Suprapubic skin (tissue), 3 donors: Measurements from ENCODE around the gene CR2.

ENCODE experiments used
- CTCF ChIP-seq, 2 donors: fragments of 200-600 bp in 1 of 2; fragments of 450-650 bp in 1 of 2; sonication (generic) in 1 of 2; IDR thresholded peaks; one replicate each; pipeline ENCODE4 v1.5.1; 2016 to 2019; ENCODE audit warnings: antibody characterized with exemption in 2 of 2, mild to moderate bottlenecking in 1 of 2, moderate library complexity in 1 of 2
- POLR2A ChIP-seq, 2 donors: fragments of 450-650 bp; IDR thresholded peaks; one replicate each; pipeline ENCODE4 v1.6.1; 2017; ENCODE audit warnings: antibody characterized with exemption in 2 of 2, mild to moderate bottlenecking in 2 of 2, moderate library complexity in 2 of 2

DNA sequence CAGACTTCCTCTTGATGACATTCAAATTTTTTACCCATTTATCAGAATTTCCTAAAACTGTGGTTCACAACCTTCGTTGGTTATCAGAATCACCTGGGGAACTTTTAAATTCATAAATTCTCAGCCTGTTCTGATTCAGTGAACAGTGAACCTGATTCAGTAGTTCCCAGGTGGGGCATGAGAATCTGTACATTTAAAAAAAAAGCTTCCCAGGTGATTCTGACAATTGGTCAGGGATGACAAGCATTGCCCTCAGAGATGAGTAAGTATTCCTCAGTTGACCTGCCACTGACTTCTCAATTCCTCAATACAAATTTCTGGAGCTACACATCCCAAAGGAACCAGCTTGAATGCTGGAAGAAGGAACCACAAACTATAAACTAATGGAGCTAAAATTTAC, 23.5 kb upstream of the CR2 start:
- no peak for TF ChIP-seq POLR2A (IDR thresholded peaks at IDR 0.05)
- no peak for TF ChIP-seq CTCF (IDR thresholded peaks at IDR 0.05)
